ENCODE measurements around the gene HERC4.

The HERC4 gene

DNA sequence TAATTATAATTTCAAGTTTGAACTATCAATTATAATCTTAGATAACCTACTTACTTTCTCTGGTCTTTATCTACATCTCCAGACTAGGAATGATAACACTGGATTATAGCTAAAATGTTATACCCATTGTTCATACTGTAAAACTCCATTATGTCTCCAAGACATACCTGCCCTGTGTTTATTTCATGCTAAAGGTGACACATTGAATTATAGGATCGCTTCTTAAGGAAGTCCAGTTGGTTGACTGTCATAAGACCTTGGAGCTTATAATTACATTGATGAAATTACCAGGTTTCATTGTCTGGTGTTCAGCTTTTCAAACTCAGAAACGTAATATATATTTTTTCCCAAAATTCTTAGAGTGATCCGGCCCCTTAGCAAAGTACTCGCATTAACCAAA, 15.5 kb upstream of the HERC4 start:
- H3K27me3 ChIP-seq (ENCODE audit: control insufficient read depth, insufficient read depth, low read length) = no peaks in the 10 kb centered on the region
- H3K4me3 ChIP-seq (ENCODE audit: low read depth, low read length) = no peak overlapping the region
- no peak overlapping the region for H3K9ac ChIP-seq (ENCODE audit: low read depth, low read length)
- no peaks in the 10 kb centered on the region for H3K9me3 ChIP-seq (ENCODE audit: control insufficient read depth, insufficient read depth, low read length)
- H3K36me3 ChIP-seq (ENCODE audit: control insufficient read depth, insufficient read depth, low read length) = no peaks in the 10 kb centered on the region
- H3K4me1 ChIP-seq (ENCODE audit: control insufficient read depth, insufficient read depth, low read length) = peaks cover 17% of the 10 kb centered on the region
- H3K27ac ChIP-seq (ENCODE audit: low read depth, low read length) = no peak overlapping the region

DNA sequence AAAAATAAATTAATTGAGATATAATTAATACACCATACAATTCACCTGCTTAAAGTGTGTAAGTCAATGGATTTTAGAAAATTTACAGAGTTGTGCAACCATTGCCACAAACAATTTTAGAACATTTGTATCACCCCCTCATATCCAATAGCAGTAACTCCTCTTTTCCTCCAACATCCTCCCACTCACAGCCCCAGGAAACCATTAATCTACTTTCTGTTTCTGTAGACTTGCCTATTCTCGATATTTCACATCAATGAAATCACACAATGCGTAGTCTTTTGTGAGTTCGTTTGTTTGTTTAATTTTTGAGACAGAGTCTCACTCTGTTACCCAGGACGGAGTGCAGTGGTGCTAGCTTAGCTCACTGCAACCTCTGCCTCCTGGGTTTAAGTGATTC, 13.7 kb upstream of the HERC4 start:
- Histone ChIP-seq H3K9me3 (ENCODE audit: control insufficient read depth, insufficient read depth, low read length) (no peaks in the 10 kb centered on the region), H3K36me3 (ENCODE audit: control insufficient read depth, insufficient read depth, low read length) (no peaks in the 10 kb centered on the region), H3K27me3 (ENCODE audit: control insufficient read depth, insufficient read depth, low read length) (no peaks in the 10 kb centered on the region), H3K4me3 (ENCODE audit: low read depth, low read length) (no peak overlapping the region), H3K9ac (ENCODE audit: low read depth, low read length) (no peak overlapping the region), H3K4me1 (ENCODE audit: control insufficient read depth, insufficient read depth, low read length) (peaks cover 23% of the 10 kb centered on the region), H3K27ac (ENCODE audit: low read depth, low read length) (no peak overlapping the region)

DNA sequence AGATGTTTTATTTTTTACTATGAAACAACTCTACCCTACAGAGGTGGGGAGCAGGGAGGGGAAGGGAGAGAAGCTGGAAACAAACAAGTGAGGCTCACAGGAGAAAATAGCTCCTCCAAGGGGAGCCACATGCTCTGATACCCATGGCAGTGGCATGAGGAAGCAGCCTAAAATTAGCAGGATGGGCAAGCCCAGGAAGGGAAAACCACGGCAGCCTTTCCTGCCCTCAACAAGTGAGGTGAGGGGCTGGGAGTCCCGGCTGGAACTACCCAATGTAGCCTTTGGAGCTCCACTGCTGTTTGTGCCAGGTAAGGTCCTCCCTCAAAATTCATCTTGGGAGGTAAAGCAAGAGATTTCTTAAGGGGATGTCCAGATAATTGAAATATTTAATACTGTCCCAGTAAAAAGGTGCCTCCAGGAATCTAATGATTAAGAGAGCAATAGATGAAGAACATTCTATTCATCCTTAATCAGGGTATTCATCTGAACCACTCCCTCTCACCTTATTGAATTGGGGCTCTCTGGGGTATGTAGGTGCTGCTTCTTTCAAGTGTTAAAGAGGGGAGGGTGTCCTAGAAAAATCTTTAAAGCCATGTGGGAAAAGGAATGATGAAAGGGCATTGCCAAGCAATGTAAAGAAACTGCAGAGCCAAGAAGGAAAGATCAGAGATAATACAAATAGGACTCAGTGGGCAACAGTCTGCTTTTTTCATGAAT, 12.8 kb upstream of the HERC4 start:
- Histone ChIP-seq H3K9me3 (ENCODE audit: control insufficient read depth, insufficient read depth, low read length) (no peaks in the 10 kb centered on the region), H3K27ac (ENCODE audit: low read depth, low read length) (peak overlapping the region; percentile 56), H3K36me3 (ENCODE audit: control insufficient read depth, insufficient read depth, low read length) (no peaks in the 10 kb centered on the region), H3K27me3 (ENCODE audit: control insufficient read depth, insufficient read depth, low read length) (no peaks in the 10 kb centered on the region), H3K4me1 (ENCODE audit: control insufficient read depth, insufficient read depth, low read length) (peaks cover 31% of the 10 kb centered on the region), H3K4me3 (ENCODE audit: low read depth, low read length) (no peak overlapping the region), H3K9ac (ENCODE audit: low read depth, low read length) (no peak overlapping the region)

DNA sequence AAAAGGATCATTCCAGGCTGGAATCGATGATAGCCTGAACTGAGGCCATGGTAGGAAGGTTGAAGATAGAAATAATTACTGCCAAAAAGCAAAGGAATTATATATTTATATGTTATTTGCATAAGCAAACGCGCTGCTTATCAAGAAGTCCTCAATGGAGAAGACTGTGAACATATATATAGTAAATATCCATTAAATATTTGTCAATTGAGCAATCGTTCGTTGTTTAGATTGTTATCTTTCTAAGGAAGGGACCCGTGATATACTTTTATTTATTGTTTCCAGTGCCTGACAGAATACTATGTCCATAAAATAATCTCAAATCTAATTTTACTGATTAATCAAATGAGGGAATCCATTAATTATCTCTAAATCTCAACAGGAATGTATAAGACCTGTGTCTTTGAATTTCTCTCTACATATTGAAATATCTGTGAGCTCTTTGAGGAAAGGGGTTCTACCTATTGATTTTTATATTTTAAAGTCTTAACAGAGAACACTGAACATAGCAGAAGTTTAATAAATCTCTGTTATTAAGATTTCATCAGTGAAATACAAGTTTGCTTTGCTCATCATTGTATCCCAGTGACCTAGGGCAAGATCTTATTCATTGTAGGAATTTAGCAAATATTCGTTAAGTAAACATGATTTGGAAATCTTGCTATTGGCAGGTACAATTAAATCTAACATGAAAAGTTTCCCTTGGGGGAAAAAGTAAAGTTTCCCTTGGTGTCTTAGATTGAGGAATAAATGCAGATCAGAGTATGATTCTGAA, 12.0 kb upstream of the HERC4 start:
- peak overlapping the region; percentile 56 for H3K27ac ChIP-seq (ENCODE audit: low read depth, low read length)
- H3K36me3 ChIP-seq (ENCODE audit: control insufficient read depth, insufficient read depth, low read length) = no peaks in the 10 kb centered on the region
- no peak overlapping the region for H3K9ac ChIP-seq (ENCODE audit: low read depth, low read length)
- peaks cover 37% of the 10 kb centered on the region for H3K4me1 ChIP-seq (ENCODE audit: control insufficient read depth, insufficient read depth, low read length)
- no peaks in the 10 kb centered on the region for H3K9me3 ChIP-seq (ENCODE audit: control insufficient read depth, insufficient read depth, low read length)
- H3K4me3 ChIP-seq (ENCODE audit: low read depth, low read length) = no peak overlapping the region
- no peaks in the 10 kb centered on the region for H3K27me3 ChIP-seq (ENCODE audit: control insufficient read depth, insufficient read depth, low read length)

DNA sequence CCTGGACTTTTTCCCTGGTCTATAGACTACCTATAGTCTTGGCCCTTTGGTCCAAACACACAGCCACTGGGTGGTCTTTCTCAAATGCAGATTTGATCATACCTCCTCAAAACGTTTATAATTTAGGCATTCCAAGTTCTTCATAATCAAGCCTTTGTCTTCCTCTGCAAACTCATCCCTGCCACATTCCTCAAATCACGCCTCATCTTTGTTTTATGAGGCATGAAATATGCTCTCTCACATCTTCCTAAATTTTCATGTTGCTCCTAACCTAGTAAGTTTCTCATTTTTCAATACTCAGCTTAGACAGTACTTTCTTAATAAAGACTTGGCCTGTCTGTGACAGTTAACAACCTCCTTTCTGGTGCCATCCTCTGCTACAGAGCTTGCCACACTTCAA, 10.9 kb upstream of the HERC4 start:
- Histone ChIP-seq H3K9me3 (ENCODE audit: control insufficient read depth, insufficient read depth, low read length) (no peaks in the 10 kb centered on the region), H3K36me3 (ENCODE audit: control insufficient read depth, insufficient read depth, low read length) (no peaks in the 10 kb centered on the region), H3K4me3 (ENCODE audit: low read depth, low read length) (no peak overlapping the region), H3K27ac (ENCODE audit: low read depth, low read length) (no peak overlapping the region), H3K4me1 (ENCODE audit: control insufficient read depth, insufficient read depth, low read length) (peaks cover 43% of the 10 kb centered on the region), H3K9ac (ENCODE audit: low read depth, low read length) (no peak overlapping the region), H3K27me3 (ENCODE audit: control insufficient read depth, insufficient read depth, low read length) (no peaks in the 10 kb centered on the region)

DNA sequence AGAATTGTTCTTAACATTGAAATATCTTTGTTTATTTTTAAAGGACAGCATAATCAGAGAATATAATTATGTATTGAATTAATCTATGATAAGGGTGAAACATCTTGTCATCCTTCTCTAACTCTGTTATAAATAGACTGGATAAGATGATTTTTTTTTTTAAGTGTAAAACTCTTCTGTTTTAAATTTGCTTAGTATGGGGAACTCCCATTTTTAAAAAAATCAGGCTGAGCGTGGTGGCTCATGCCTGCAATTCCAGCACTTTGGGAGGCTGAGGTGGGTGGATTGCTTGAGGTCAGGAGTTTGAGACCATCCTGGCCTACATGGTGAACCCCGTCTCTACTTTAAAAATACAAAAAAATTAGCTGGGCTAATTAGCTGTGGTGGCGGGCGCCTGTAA, 9.4 kb upstream of the HERC4 start:
- H3K36me3 ChIP-seq (ENCODE audit: control insufficient read depth, insufficient read depth, low read length) = no peaks in the 10 kb centered on the region
- no peak overlapping the region for H3K27ac ChIP-seq (ENCODE audit: low read depth, low read length)
- H3K4me3 ChIP-seq (ENCODE audit: low read depth, low read length) = no peak overlapping the region
- no peak overlapping the region for H3K9ac ChIP-seq (ENCODE audit: low read depth, low read length)
- H3K4me1 ChIP-seq (ENCODE audit: control insufficient read depth, insufficient read depth, low read length) = peaks cover 43% of the 10 kb centered on the region
- H3K27me3 ChIP-seq (ENCODE audit: control insufficient read depth, insufficient read depth, low read length) = no peaks in the 10 kb centered on the region
- no peaks in the 10 kb centered on the region for H3K9me3 ChIP-seq (ENCODE audit: control insufficient read depth, insufficient read depth, low read length)

DNA sequence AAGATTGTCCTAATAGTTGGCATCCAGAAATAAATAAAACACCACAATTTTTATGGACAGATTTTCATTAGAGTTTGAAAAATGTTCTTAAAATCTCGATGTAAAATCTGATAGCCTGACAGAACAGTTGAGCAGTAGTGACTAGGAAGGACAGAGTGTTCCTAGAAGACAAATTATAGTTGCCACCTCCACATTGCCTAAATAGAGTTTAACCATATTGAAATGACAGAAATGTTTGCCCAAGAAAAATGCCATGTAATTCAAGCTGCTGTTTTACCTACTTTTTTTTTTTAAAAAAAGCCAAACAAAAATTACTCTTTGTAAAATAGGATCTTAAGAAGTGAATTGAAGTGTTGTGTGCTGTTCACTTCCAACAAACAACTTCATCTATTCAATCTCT, 8.9 kb upstream of the HERC4 start:
- Histone ChIP-seq H3K27me3 (ENCODE audit: control insufficient read depth, insufficient read depth, low read length) (no peaks in the 10 kb centered on the region), H3K4me1 (ENCODE audit: control insufficient read depth, insufficient read depth, low read length) (peaks cover 43% of the 10 kb centered on the region), H3K4me3 (ENCODE audit: low read depth, low read length) (no peak overlapping the region), H3K27ac (ENCODE audit: low read depth, low read length) (no peak overlapping the region), H3K36me3 (ENCODE audit: control insufficient read depth, insufficient read depth, low read length) (no peaks in the 10 kb centered on the region), H3K9ac (ENCODE audit: low read depth, low read length) (no peak overlapping the region), H3K9me3 (ENCODE audit: control insufficient read depth, insufficient read depth, low read length) (no peaks in the 10 kb centered on the region)

DNA sequence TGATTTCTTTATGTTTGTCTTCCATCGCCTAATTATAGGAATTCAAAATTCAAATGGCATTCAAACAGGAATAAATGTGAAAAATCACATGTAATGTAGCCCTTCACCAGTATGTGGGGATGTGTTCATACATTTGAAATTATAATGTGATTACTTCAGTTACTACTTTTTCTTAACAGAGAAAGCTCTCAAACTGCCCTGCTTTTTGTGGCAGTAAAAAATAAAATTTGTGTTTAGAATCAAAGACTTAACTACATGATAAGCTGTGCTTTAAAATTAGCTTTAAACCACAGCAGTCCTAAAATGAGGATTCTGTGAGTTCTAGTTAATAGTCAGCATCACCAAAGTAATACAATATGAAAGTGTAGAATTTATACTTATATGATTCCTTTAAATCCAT, 7.8 kb upstream of the HERC4 start:
- peaks cover 34% of the 10 kb centered on the region for H3K4me1 ChIP-seq (ENCODE audit: control insufficient read depth, insufficient read depth, low read length)
- H3K27me3 ChIP-seq (ENCODE audit: control insufficient read depth, insufficient read depth, low read length) = no peaks in the 10 kb centered on the region
- H3K9ac ChIP-seq (ENCODE audit: low read depth, low read length) = no peak overlapping the region
- no peaks in the 10 kb centered on the region for H3K9me3 ChIP-seq (ENCODE audit: control insufficient read depth, insufficient read depth, low read length)
- no peak overlapping the region for H3K27ac ChIP-seq (ENCODE audit: low read depth, low read length)
- H3K36me3 ChIP-seq (ENCODE audit: control insufficient read depth, insufficient read depth, low read length) = no peaks in the 10 kb centered on the region
- H3K4me3 ChIP-seq (ENCODE audit: low read depth, low read length) = no peak overlapping the region

DNA sequence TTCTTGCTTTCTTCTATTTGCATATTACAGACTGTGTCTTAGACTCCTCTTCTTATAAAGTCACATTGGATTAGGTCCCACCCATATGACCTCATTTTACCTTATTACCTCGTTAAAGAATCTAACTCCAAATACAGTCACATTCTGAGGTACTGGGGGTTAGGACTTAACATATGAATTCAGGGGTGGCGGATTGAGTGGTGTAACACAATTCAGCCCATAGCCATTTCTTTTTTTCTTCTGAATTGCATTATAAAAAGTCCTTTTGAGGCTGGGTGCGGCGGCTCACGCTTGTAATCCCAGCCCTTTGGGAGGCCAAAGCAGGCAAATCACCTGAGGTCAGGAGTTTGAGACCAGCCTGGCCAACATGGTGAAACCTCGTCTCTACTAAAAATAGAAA, 6.8 kb upstream of the HERC4 start:
- Histone ChIP-seq H3K9me3 (ENCODE audit: control insufficient read depth, insufficient read depth, low read length) (no peaks in the 10 kb centered on the region), H3K36me3 (ENCODE audit: control insufficient read depth, insufficient read depth, low read length) (no peaks in the 10 kb centered on the region), H3K4me3 (ENCODE audit: low read depth, low read length) (no peak overlapping the region), H3K27ac (ENCODE audit: low read depth, low read length) (no peak overlapping the region), H3K9ac (ENCODE audit: low read depth, low read length) (no peak overlapping the region), H3K4me1 (ENCODE audit: control insufficient read depth, insufficient read depth, low read length) (peaks cover 26% of the 10 kb centered on the region), H3K27me3 (ENCODE audit: control insufficient read depth, insufficient read depth, low read length) (no peaks in the 10 kb centered on the region)

DNA sequence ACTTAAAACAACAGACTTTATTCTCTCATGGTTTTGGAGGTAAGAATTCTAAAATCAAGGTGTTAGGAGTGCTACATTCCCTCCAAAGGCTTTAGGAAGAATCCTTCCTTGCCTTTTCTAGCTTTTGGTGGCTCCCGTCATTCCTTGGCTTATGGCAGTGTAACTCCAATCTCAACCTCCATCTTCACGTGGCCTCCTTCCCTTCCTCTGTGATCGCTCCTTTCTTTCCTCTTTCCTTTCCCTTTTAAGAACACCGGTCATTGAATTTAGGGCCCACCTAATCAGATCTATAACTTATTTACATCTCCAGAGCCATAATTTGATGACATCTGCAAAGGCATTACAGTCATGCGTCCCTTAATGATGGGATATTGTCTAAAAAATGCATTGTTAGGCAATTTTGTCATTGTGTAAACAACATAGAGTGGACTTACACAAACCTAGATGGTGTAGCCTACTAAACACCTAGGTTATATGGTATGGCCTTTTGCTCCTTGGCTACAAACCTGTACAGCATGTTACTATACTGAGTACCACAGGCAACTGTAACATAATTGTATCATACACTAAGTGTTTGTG, 5.9 kb upstream of the HERC4 start:
- H3K4me1 ChIP-seq (ENCODE audit: control insufficient read depth, insufficient read depth, low read length) = peaks cover 26% of the 10 kb centered on the region
- no peak overlapping the region for H3K9ac ChIP-seq (ENCODE audit: low read depth, low read length)
- no peak overlapping the region for H3K4me3 ChIP-seq (ENCODE audit: low read depth, low read length)
- H3K9me3 ChIP-seq (ENCODE audit: control insufficient read depth, insufficient read depth, low read length) = no peaks in the 10 kb centered on the region
- no peak overlapping the region for H3K27ac ChIP-seq (ENCODE audit: low read depth, low read length)
- no peaks in the 10 kb centered on the region for H3K27me3 ChIP-seq (ENCODE audit: control insufficient read depth, insufficient read depth, low read length)
- H3K36me3 ChIP-seq (ENCODE audit: control insufficient read depth, insufficient read depth, low read length) = no peaks in the 10 kb centered on the region

DNA sequence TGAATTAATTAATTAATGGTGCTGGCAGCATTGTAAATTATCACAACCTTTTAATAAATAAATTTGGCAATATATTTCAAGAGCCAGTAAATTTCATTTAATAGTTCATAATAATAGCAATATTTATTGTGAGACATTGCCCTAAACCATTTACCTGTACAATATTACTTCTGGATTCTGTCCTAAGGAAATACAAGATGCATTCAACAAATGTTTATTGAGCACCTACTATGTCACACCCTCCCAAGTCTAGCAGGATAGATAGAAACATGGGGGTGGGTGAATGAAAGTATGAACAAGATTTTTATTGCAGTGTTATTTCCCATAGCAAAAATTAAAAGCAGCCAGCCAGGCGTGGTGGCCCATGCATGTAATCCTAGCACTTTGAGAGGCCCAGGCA, 4.4 kb upstream of the HERC4 start:
- no peaks in the 10 kb centered on the region for H3K27me3 ChIP-seq (ENCODE audit: control insufficient read depth, insufficient read depth, low read length)
- no peaks in the 10 kb centered on the region for H3K36me3 ChIP-seq (ENCODE audit: control insufficient read depth, insufficient read depth, low read length)
- no peaks in the 10 kb centered on the region for H3K9me3 ChIP-seq (ENCODE audit: control insufficient read depth, insufficient read depth, low read length)
- H3K27ac ChIP-seq (ENCODE audit: low read depth, low read length) = no peak overlapping the region
- peaks cover 31% of the 10 kb centered on the region for H3K4me1 ChIP-seq (ENCODE audit: control insufficient read depth, insufficient read depth, low read length)
- H3K4me3 ChIP-seq (ENCODE audit: low read depth, low read length) = no peak overlapping the region
- no peak overlapping the region for H3K9ac ChIP-seq (ENCODE audit: low read depth, low read length)

All from HUES48 (cell line).